ENCODE results near the gene IFRD2.

GRCh38 chr3:50265571-50265970, 26.7 kb downstream of the IFRD2 start:
- TF ChIP-seq CTCF (IDR thresholded peaks at IDR 0.05) (no peak), TCF7L2 (IDR thresholded peaks at IDR 0.05; ENCODE audit: low read depth, low read length) (no peak)

All from Panc1 (cell line).